ENCODE data around the gene MAMSTR.
"Not testable (repeated sequence)": the region's sequence is repeated elsewhere in the genome, so short reads cannot be mapped to it uniquely, and the experiment has no call there.

The MAMSTR gene

GRCh38 chr19:48689449-48689848 lies 30.1 kb downstream of the MAMSTR start:
- no peak for DNase-seq (ENCODE audit: extremely low read depth, low read depth)
- TF ChIP-seq CTCF (IDR thresholded peaks at IDR 0.05; ENCODE audit: low read depth, low read length), result no peak

GRCh38 chr19:48687776-48688175 lies 31.7 kb downstream of the MAMSTR start:
- DNase-seq (ENCODE audit: extremely low read depth, low read depth), result no peak
- no peak for TF ChIP-seq CTCF (IDR thresholded peaks at IDR 0.05; ENCODE audit: low read depth, low read length)

GRCh38 chr19:48686637-48687036 lies 32.9 kb downstream of the MAMSTR start:
- not testable (repeated sequence) for DNase-seq (ENCODE audit: extremely low read depth, low read depth)

DNA sequence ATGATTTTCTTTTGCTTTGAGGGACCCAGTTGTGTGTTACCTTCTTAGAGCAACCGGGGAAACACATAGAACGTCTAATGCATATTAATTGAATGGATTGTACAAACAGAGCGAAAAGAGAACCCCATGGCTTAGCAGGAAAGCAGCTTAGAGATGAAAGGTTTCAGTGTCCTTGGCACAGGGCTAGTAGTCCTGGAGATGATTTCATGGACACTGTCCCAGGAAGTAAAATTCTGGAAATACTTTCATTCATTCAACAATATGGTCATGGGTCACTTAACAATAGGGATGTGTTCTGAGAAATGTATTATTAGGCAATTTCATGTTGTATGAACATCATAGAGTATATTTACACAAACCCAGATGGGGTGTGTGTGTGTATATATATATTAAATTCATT lies 33.4 kb downstream of the MAMSTR start:
- no peak for DNase-seq (ENCODE audit: extremely low read depth, low read depth)
- no peak for TF ChIP-seq CTCF (IDR thresholded peaks at IDR 0.05; ENCODE audit: low read depth, low read length)

DNA sequence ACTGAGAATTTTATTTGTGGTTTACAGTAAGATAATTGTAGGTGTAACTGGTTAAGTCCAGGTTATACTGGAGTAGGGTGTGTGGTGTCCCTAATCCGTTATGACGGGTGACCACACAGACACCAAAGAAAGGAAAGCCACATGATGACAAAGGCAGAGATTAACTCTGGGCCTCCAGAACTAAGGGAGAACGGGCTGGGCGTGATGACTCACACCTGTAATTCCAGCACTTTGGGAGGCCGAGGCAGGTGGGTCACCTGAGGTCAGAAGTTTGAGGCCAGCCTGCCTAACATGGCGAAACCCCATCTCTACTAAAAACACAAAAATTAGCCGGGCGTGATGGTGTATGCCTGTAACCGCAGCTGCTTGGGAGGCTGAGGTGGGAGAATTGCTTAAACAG lies 33.9 kb downstream of the MAMSTR start:
- no peak for TF ChIP-seq CTCF (IDR thresholded peaks at IDR 0.05; ENCODE audit: low read depth, low read length)
- no peak for DNase-seq (ENCODE audit: extremely low read depth, low read depth)

- no peak for TF ChIP-seq CTCF (IDR thresholded peaks at IDR 0.05; ENCODE audit: low read depth, low read length)
- no peak for DNase-seq (ENCODE audit: extremely low read depth, low read depth)
These were observed 36.2 kb downstream of the MAMSTR start for GRCh38 chr19:48683349-48683748.

DNA sequence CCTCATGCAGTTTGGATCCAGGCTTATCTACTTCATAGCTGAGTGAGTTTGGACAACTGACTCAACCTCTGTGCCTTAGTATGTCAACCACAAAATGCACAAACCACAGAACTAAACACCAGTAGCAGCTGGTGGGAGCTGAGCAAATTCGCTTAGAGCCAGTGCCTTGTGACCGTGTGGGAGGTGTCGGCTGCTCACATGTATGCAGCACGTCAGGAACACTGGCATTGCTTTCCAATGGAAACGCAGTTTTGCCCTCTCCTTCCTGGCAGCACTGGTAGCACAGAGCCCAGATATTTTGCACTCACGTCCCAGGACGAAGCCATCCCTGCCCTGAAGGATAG lies 38.4 kb downstream of the MAMSTR start:
- TF ChIP-seq CTCF (IDR thresholded peaks at IDR 0.05; ENCODE audit: low read depth, low read length), result no peak
- no peak for DNase-seq (ENCODE audit: extremely low read depth, low read depth)

DNA sequence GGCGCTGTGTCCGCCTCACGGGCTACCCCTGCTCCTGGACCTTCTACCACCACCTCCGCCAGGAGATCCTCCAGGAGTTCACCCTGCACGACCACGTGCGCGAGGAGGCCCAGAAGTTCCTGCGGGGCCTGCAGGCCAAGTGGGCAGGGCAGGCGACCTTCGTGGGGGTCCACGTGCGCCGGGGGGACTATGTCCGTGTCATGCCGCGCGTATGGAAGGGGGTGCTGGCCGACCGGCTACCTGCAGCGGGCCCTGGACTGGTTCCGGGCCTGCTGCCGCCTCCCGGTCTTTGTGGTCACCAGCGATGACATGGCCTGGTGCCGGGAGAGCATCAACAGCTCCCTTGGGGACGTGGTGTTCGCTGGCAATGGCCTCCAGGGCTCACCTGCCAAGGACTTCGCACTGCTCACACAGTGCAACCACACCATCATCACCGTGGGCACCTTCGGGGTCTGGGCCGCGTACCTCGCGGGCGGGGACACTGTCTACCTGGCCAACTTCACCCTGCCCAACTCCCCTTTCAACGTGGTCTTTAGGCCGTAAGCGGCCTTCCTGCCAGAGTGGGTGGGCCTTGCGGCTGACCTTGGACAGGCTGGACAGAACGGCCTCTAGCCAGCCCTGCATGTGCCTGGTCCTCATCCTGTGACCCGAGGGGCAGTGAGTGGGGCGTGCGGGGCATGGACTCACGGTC lies 38.9 kb downstream of the MAMSTR start:
- DNase-seq (ENCODE audit: extremely low read depth, low read depth), result no peak
- no peak for TF ChIP-seq CTCF (IDR thresholded peaks at IDR 0.05; ENCODE audit: low read depth, low read length)

DNA sequence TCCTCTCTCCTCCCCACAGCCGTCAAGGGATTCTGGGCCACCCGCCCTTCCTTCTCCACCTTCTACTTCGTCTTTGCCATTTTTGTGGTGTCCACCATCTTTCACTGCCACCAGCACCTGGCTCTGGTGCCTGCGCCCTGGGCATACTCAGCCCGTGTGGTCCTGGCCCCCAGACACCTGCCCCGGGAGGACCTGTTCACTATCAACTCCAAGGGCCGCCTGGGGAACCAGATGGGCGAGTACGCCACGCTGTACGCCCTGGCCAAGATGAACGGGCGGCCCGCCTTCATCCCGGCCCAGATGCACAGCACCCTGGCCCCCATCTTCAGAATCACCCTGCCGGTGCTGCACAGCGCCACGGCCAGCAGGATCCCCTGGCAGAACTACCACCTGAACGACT lies 39.5 kb downstream of the MAMSTR start:
- DNase-seq (ENCODE audit: extremely low read depth, low read depth), result not testable (repeated sequence)

All from AG09319 (cell line).